NCI-H345 treated with DMSO at 0.1 percent for 48 hours (cell line): ENCODE measurements around the gene TJP2.

Source experiments
- DNase-seq: peaks from one replicate; lab custom pipeline; 2025; ENCODE audit not compliant: unreplicated experiment; lab: John Stamatoyannopoulos, UW

TJP2 gene

GRCh38 chr9:69173891-69174615, at the start of gene TJP2:
Gene TJP2 (plus strand): TSS chr9:69174277. CDS start chr9:69174373, 96 bp downstream.
- DNase-seq, result no peak

GRCh38 chr9:69130456-69131441, 43.3 kb upstream of the TJP2 start:
- DNase-seq, result no peak

GRCh38 chr9:69131682-69132081, 42.4 kb upstream of the TJP2 start:
- DNase-seq, result no peak

GRCh38 chr9:69132361-69132760, 41.7 kb upstream of the TJP2 start:
- no peak for DNase-seq

- no peak for DNase-seq
Observed at GRCh38 chr9:69134412-69134811, 39.7 kb upstream of the TJP2 start.

GRCh38 chr9:69136185-69136584, 37.9 kb upstream of the TJP2 start:
- DNase-seq, result no peak

GRCh38 chr9:69136779-69137178, 37.3 kb upstream of the TJP2 start:
- no peak for DNase-seq

GRCh38 chr9:69137311-69137710, 36.8 kb upstream of the TJP2 start:
- DNase-seq, result no peak

GRCh38 chr9:69139596-69139995, 34.5 kb upstream of the TJP2 start:
- no peak for DNase-seq

GRCh38 chr9:69140123-69140735, 33.8 kb upstream of the TJP2 start:
- DNase-seq, result no peak

GRCh38 chr9:69141851-69142250, 32.2 kb upstream of the TJP2 start:
- DNase-seq, result no peak

- DNase-seq, result no peak
Observed at GRCh38 chr9:69143291-69143690, 30.8 kb upstream of the TJP2 start.

GRCh38 chr9:69145144-69145715, 28.8 kb upstream of the TJP2 start:
- DNase-seq, result no peak

- no peak for DNase-seq
Observed at GRCh38 chr9:69147041-69147834, 26.8 kb upstream of the TJP2 start.

GRCh38 chr9:69149321-69149807, 24.7 kb upstream of the TJP2 start:
- peak; percentile 38 for DNase-seq

GRCh38 chr9:69151506-69151905, 22.6 kb upstream of the TJP2 start:
- DNase-seq, result no peak

- no peak for DNase-seq
Observed at GRCh38 chr9:69153707-69154521, 20.2 kb upstream of the TJP2 start.

- no peak for DNase-seq
Observed at GRCh38 chr9:69155341-69156030, 18.6 kb upstream of the TJP2 start.
